Vagina (tissue), 2 donors: ENCODE results near the gene PLCB1.

Source experiments
- POLR2A ChIP-seq, 2 donors: fragments of 450-650 bp; IDR thresholded peaks; one replicate each; pipeline ENCODE4 v1.6.1; 2017; ENCODE audit warnings: antibody characterized with exemption in 2 of 2, mild to moderate bottlenecking in 2 of 2, moderate library complexity in 2 of 2
- POLR2AphosphoS5 ChIP-seq, 2 donors: sonication (generic); formaldehyde crosslinking; IDR thresholded peaks; one replicate each; pipeline ENCODE4 v1.9.0; 2017; ENCODE audit warnings: antibody characterized with exemption in 2 of 2, mild to moderate bottlenecking in 2 of 2, low read depth in 1 of 2; ENCODE audit not compliant: insufficient read depth in 1 of 2
- TF ChIP-seq, protein P1 (sequence below), 3 experiments: fragments of 450-650 bp in 2 of 3; fragments of 200-600 bp in 1 of 3; sonication (generic) in 1 of 3; IDR thresholded peaks; one replicate each; pipeline ENCODE4 v1.5.1; 2017 to 2019; ENCODE audit warnings: antibody characterized with exemption in 3 of 3, mild to moderate bottlenecking in 2 of 3, moderate library complexity in 2 of 3

DNA sequence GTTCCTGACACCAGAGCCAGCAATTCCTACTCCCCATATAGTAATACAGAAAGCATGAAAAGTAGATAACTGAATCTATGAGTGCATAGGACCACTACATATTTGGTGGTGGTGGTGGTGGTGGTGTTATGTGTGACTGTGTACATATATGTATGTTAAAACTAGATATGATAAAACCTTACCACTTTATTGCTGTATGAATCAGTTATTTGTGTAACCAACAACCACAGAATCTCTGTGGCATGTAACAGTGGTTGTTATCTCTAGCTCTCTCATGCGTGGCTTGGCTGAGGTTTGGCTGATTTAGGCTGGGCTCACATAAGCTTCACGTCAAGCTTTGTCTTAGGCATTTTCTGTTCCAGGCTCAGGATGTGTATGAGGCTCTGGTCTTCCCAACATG lies 55.7 kb downstream of the PLCB1 start:
- TF ChIP-seq, protein P1, sequence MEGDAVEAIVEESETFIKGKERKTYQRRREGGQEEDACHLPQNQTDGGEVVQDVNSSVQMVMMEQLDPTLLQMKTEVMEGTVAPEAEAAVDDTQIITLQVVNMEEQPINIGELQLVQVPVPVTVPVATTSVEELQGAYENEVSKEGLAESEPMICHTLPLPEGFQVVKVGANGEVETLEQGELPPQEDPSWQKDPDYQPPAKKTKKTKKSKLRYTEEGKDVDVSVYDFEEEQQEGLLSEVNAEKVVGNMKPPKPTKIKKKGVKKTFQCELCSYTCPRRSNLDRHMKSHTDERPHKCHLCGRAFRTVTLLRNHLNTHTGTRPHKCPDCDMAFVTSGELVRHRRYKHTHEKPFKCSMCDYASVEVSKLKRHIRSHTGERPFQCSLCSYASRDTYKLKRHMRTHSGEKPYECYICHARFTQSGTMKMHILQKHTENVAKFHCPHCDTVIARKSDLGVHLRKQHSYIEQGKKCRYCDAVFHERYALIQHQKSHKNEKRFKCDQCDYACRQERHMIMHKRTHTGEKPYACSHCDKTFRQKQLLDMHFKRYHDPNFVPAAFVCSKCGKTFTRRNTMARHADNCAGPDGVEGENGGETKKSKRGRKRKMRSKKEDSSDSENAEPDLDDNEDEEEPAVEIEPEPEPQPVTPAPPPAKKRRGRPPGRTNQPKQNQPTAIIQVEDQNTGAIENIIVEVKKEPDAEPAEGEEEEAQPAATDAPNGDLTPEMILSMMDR (IDR thresholded peaks at IDR 0.05) = no peak
- TF ChIP-seq POLR2A (IDR thresholded peaks at IDR 0.05) (no peak), POLR2AphosphoS5 (IDR thresholded peaks at IDR 0.05; ENCODE audit: insufficient read depth in 1 of 2, low read depth in 1 of 2) (no peak)
